OCI-LY1 (cell line): ENCODE results near the gene KAT6B.
A peak's percentile ranks its signal among the peaks of the same experiment; 100 is the strongest.

Experiments
- H2AFZ ChIP-seq: fragments of 200-600 bp; sonication (generic), shearing (Covaris generic); 2 replicates; pipeline ENCODE4 v1.6.0; 2014; ENCODE audit warnings: antibody characterized with exemption, mild to moderate bottlenecking, low read length
- H3F3A ChIP-seq: fragments of 200-600 bp; sonication (generic), shearing (Covaris generic); 2 replicates; pipeline ENCODE4 v1.6.0; 2014; ENCODE audit warnings: mild to moderate bottlenecking, antibody characterized with exemption, low read length, moderate library complexity; ENCODE audit not compliant: insufficient read depth
- H3K27ac ChIP-seq: fragments of 200-600 bp; sonication (generic); 2 replicates; pipeline ENCODE4 v1.5.1; 2014; ENCODE audit warnings: low read length, mixed run types, mild to moderate bottlenecking, low read depth; ENCODE audit not compliant: poor library complexity, severe bottlenecking
- H3K27me3 ChIP-seq: fragments of 200-600 bp; sonication (generic); 2 replicates; pipeline ENCODE4 v1.6.0; 2014; ENCODE audit warnings: antibody characterized with exemption, mild to moderate bottlenecking, low read length, moderate library complexity; ENCODE audit not compliant: insufficient read depth
- H3K36me3 ChIP-seq: fragments of 200-600 bp; sonication (generic); 2 replicates; pipeline ENCODE4 v1.6.1; 2014; ENCODE audit warnings: mild to moderate bottlenecking, antibody characterized with exemption, low read length, moderate library complexity, mixed read lengths; ENCODE audit not compliant: insufficient read depth
- H3K4me1 ChIP-seq: fragments of 200-600 bp; sonication (generic); 2 replicates; pipeline ENCODE4 v1.5.1; 2014; ENCODE audit warnings: mild to moderate bottlenecking, low read length, moderate library complexity; ENCODE audit not compliant: insufficient read depth, severe bottlenecking
- H3K4me2 ChIP-seq: fragments of 200-600 bp; sonication (generic), shearing (Covaris generic); 2 replicates; pipeline ENCODE4 v1.6.1; 2014; ENCODE audit warnings: low read length
- H3K4me3 ChIP-seq: fragments of 200-600 bp; sonication (generic); 2 replicates; pipeline ENCODE4 v1.5.1; 2014; ENCODE audit warnings: low read length, low read depth, mild to moderate bottlenecking, mixed read lengths; ENCODE audit not compliant: poor library complexity, severe bottlenecking
- H3K79me2 ChIP-seq: fragments of 200-600 bp; shearing (Covaris generic); 2 replicates; pipeline ENCODE4 v1.6.1; 2016; ENCODE audit warnings: mixed run types, low read length, mixed read lengths; ENCODE audit not compliant: insufficient read depth
- H3K9ac ChIP-seq: fragments of 200-600 bp; sonication (generic), shearing (Covaris generic); 2 replicates; pipeline ENCODE4 v1.6.1; 2014; ENCODE audit warnings: mild to moderate bottlenecking, low read length, mixed read lengths
- H3K9me2 ChIP-seq: fragments of 200-600 bp; sonication (generic), shearing (Covaris generic); 2 replicates; pipeline ENCODE4 v1.6.1; 2014; ENCODE audit warnings: low read depth, mild to moderate bottlenecking, low read length, mixed read lengths
- H3K9me3 ChIP-seq: fragments of 200-600 bp; shearing (Covaris generic); 2 replicates; pipeline ENCODE4 v1.6.1; 2014; ENCODE audit warnings: low read length, mixed read lengths
- H4K20me1 ChIP-seq: fragments of 200-600 bp; sonication (generic), shearing (Covaris generic); 2 replicates; pipeline ENCODE4 v1.6.0; 2016; ENCODE audit warnings: mild to moderate bottlenecking, low read length; ENCODE audit not compliant: insufficient read depth
- EZH2 ChIP-seq: fragments of 200-600 bp; sonication (generic), shearing (Covaris generic); IDR thresholded peaks from 2 replicates; pipeline ENCODE4 v1.8.0; 2017; ENCODE audit warnings: borderline replicate concordance, mixed run types, mild to moderate bottlenecking, antibody characterized with exemption, low read length, moderate library complexity, mixed read lengths
- TF ChIP-seq, protein P1 (sequence below): fragments of 200-600 bp; sonication (generic), shearing (Covaris generic); IDR thresholded peaks from 2 replicates; pipeline ENCODE4 v1.5.1; 2017; ENCODE audit warnings: mild to moderate bottlenecking, antibody characterized with exemption, low read length, moderate library complexity, mixed read lengths

KAT6B gene

DNA sequence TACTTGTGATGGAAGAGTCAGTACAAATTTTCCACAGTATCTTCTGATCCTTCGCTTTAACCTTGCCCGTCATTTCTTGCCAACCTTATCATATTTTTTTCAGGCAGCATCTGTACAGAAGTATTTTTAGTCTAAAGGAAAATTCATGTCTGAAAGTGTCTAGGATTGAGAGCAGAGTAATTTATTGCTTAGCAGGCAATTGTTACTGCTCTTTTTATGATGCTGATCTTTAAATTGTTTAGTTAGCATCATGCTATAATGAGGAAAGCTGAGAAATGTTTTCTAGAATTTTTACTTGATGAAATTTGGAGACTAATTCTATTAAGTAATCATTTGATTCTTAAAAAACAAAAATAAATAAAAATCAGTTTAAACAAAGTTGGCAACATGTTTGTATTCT, 20.6 kb downstream of the KAT6B start:
- Histone ChIP-seq H3K4me3 (no peak overlapping the region), H3K9ac (no peak overlapping the region), H3K9me3 (no peaks in the 10 kb centered on the region), H3K9me2 (no peaks in the 10 kb centered on the region), H2AFZ (no peak overlapping the region), H3K79me2 (peaks cover 44% of the 10 kb centered on the region), H3K27ac (no peak overlapping the region), H3K27me3 (no peaks in the 10 kb centered on the region), H3K36me3 (peaks cover 38% of the 10 kb centered on the region), H3F3A (0 out of 2 replicates have a peak, but pooled peaks cover 2% of the 10 kb centered on the region), H3K4me1 (peaks cover 32% of the 10 kb centered on the region), H4K20me1 (no peaks in the 10 kb centered on the region), H3K4me2 (no peak overlapping the region)
- TF ChIP-seq, protein P1, sequence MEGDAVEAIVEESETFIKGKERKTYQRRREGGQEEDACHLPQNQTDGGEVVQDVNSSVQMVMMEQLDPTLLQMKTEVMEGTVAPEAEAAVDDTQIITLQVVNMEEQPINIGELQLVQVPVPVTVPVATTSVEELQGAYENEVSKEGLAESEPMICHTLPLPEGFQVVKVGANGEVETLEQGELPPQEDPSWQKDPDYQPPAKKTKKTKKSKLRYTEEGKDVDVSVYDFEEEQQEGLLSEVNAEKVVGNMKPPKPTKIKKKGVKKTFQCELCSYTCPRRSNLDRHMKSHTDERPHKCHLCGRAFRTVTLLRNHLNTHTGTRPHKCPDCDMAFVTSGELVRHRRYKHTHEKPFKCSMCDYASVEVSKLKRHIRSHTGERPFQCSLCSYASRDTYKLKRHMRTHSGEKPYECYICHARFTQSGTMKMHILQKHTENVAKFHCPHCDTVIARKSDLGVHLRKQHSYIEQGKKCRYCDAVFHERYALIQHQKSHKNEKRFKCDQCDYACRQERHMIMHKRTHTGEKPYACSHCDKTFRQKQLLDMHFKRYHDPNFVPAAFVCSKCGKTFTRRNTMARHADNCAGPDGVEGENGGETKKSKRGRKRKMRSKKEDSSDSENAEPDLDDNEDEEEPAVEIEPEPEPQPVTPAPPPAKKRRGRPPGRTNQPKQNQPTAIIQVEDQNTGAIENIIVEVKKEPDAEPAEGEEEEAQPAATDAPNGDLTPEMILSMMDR: no peak
- no peak for TF ChIP-seq EZH2

DNA sequence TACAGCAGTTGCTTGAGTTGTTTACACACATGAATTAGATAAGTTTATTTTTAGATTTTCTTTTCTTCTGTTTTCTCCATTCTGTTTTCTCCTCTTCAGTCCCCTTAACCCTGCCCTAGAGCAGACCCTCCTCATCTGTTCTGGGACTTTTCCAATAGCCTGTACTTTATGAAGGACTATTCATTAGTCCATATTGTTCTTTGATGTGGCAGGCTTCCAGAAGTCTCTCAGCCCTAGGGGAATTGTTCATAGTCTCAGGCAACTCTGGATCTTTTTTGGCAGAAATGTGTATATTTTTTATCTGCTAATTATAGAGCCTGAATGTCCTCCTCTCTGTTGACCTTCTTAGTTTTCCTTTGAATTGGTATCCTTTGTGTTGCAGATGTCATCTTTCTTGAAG, 25.4 kb downstream of the KAT6B start:
- no peak overlapping the region for H3K4me3 ChIP-seq
- TF ChIP-seq, protein P1: no peak
- TF ChIP-seq EZH2: no peak
- H3K27me3 ChIP-seq: no peaks in the 10 kb centered on the region
- H3K36me3 ChIP-seq: peaks cover 21% of the 10 kb centered on the region
- H3K79me2 ChIP-seq: peaks cover 66% of the 10 kb centered on the region
- peak overlapping the region; percentile 14; the same call in 1 of the 2 replicates for H3K4me2 ChIP-seq
- 0 out of 2 replicates have a peak, but pooled peaks cover 5% of the 10 kb centered on the region for H3F3A ChIP-seq
- peaks cover 56% of the 10 kb centered on the region for H3K4me1 ChIP-seq
- peak overlapping the region; percentile 23; the same call in 1 of the 2 replicates for H3K9ac ChIP-seq
- no peaks in the 10 kb centered on the region for H3K9me3 ChIP-seq
- H2AFZ ChIP-seq: no peak overlapping the region
- H4K20me1 ChIP-seq: no peaks in the 10 kb centered on the region
- H3K27ac ChIP-seq: peak overlapping the region; percentile 87
- no peaks in the 10 kb centered on the region for H3K9me2 ChIP-seq

DNA sequence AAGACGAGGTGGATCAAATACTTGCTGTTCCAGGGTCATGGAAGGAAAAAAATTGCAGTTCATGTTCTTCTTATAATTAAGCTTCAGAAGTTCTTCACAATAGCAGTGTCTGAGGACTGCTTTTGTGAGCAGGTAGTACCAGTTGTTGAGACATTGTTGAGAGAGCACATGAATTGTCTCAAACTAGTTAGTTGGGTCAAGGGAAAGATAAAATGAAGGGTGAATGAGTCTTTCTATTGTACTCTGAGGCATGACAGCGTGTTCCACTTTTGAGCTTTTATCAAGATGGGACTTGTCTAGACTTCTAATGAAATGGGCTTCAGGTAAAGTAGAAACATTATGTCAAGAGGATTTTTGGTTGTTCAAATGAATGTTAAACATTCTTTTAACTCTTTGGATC, 26.0 kb downstream of the KAT6B start:
- H3K9me3 ChIP-seq: no peaks in the 10 kb centered on the region
- peaks cover 26% of the 10 kb centered on the region for H3K36me3 ChIP-seq
- H3F3A ChIP-seq: 0 out of 2 replicates have a peak, but pooled peaks cover 5% of the 10 kb centered on the region
- H3K9ac ChIP-seq: peak overlapping the region; percentile 23; the same call in 1 of the 2 replicates
- no peaks in the 10 kb centered on the region for H3K9me2 ChIP-seq
- H3K4me3 ChIP-seq: no peak overlapping the region
- TF ChIP-seq EZH2: no peak
- TF ChIP-seq, protein P1: no peak
- H3K27me3 ChIP-seq: no peaks in the 10 kb centered on the region
- peak overlapping the region; percentile 14; the same call in 1 of the 2 replicates for H3K4me2 ChIP-seq
- no peaks in the 10 kb centered on the region for H4K20me1 ChIP-seq
- peak overlapping the region; percentile 87 for H3K27ac ChIP-seq
- H2AFZ ChIP-seq: no peak overlapping the region
- H3K79me2 ChIP-seq: peaks cover 67% of the 10 kb centered on the region
- peaks cover 56% of the 10 kb centered on the region for H3K4me1 ChIP-seq
